CD8-positive, alpha-beta memory T cell (primary cell): ENCODE data around the gene SLC11A1. TPM values are rescaled to one million over a fixed set of nuclear protein-coding genes. Genes with fewer than 3 reads are reported as not detected.

Experiments used
- CTCF ChIA-PET: fragments of 350-600 bp; sonication (Branson Sonifier 250); formaldehyde crosslinking; loops from one replicate; lab custom pipeline; 2021; ENCODE audit warnings: antibody characterized with exemption; lab: Charles Lee
- POLR2A ChIA-PET: fragments of 350-600 bp; sonication (Branson Sonifier 250); formaldehyde crosslinking; loops from one replicate; lab custom pipeline; 2021; ENCODE audit warnings: antibody characterized with exemption; lab: Charles Lee
- DNase-seq, 5 donors: peaks; one replicate each; pipeline versions ENCODE4 v3.0.0 to v3.0.0-alpha.2; 2020 to 2022; ENCODE audit warnings: mixed read lengths in 1 of 5
- H3K27ac ChIP-seq: one replicate; pipeline ENCODE4 v1.7.0; 2013; ENCODE audit warnings: low read depth, mild to moderate bottlenecking, low read length, moderate library complexity
- H3K27me3 ChIP-seq: 2 replicates; pipeline ENCODE4 v1.7.0; 2013; ENCODE audit warnings: low read length, mild to moderate bottlenecking; ENCODE audit not compliant: insufficient read depth, poor library complexity, severe bottlenecking
- H3K36me3 ChIP-seq: 2 replicates; pipeline ENCODE4 v1.7.0; 2013; ENCODE audit warnings: mild to moderate bottlenecking, low read length, moderate library complexity; ENCODE audit not compliant: insufficient read depth
- H3K4me1 ChIP-seq: 2 replicates; pipeline ENCODE4 v1.7.0; 2013; ENCODE audit warnings: mild to moderate bottlenecking, low read length, moderate library complexity; ENCODE audit not compliant: insufficient read depth
- H3K4me3 ChIP-seq: 2 replicates; pipeline ENCODE4 v1.7.0; 2013; ENCODE audit warnings: mild to moderate bottlenecking, low read length
- H3K9me3 ChIP-seq: 2 replicates; pipeline ENCODE4 v1.7.0; 2013; ENCODE audit warnings: mild to moderate bottlenecking, low read length
- H3K27ac Mint-ChIP-seq, 8 donors: one replicate each; pipeline ENCODE4 v1.8.0; 2020 to 2021; ENCODE audit warnings: mixed read lengths in 8 of 8, mild to moderate bottlenecking in 6 of 8, inconsistent platforms in 3 of 8, moderate library complexity in 3 of 8
- H3K27me3 Mint-ChIP-seq, 2 donors: one replicate each; pipeline ENCODE4 v1.8.0; 2020 to 2021; ENCODE audit warnings: mixed read lengths in 2 of 2, mild to moderate bottlenecking in 1 of 2, moderate library complexity in 1 of 2
- H3K36me3 Mint-ChIP-seq, 3 donors: one replicate each; pipeline ENCODE4 v1.8.0; 2020 to 2021; ENCODE audit warnings: mixed read lengths in 3 of 3, inconsistent platforms in 1 of 3, mild to moderate bottlenecking in 1 of 3
- H3K4me1 Mint-ChIP-seq, 3 donors: one replicate each; pipeline ENCODE4 v1.8.0; 2020 to 2021; ENCODE audit warnings: mixed read lengths in 3 of 3, inconsistent platforms in 1 of 3, mild to moderate bottlenecking in 1 of 3
- H3K4me3 Mint-ChIP-seq, 7 donors: one replicate each; pipeline ENCODE4 v1.8.0; 2020 to 2021; ENCODE audit warnings: mixed read lengths in 7 of 7, mild to moderate bottlenecking in 6 of 7, moderate library complexity in 4 of 7, inconsistent platforms in 2 of 7
- H3K9me3 Mint-ChIP-seq, 5 donors: one replicate each; pipeline ENCODE4 v1.8.0; 2020 to 2022; ENCODE audit warnings: mixed read lengths in 5 of 5, mild to moderate bottlenecking in 3 of 5, moderate library complexity in 2 of 5, inconsistent platforms in 1 of 5
- polyA plus RNA-seq: library from polyadenylated mRNA; unstranded; fragments of 300-500 nt; fragmentation: Illumina TruSeq; gene quantifications from one replicate; pipeline ENCODE4 v1.2.3, GENCODE V29; 2021
- total RNA-seq, 2 experiments: library from RNA; stranded (reverse); gene quantifications; one replicate each; pipeline ENCODE4 v1.2.3, GENCODE V29; 2021

The SLC11A1 gene
- total and polyA plus RNA-seq, 3 experiments from 2014 or later: 0.32 to 2.1 (median 1.1) TPM

GRCh38 chr2:218432676-218433365 lies 50.7 kb downstream of the SLC11A1 start:
- ChIA-PET POLR2A (interaction anchor here (0.7 kb wide), 1 partner anchor 117 kb away, joined by 7 read pairs; no protein-coding TSS in a partner anchor), CTCF (no interaction called here)
- Mint-ChIP-seq H3K36me3 (no peaks in the 10 kb centered on the region), H3K27me3 (peaks cover 3 to 6% of the 10 kb centered on the region in 2 donors), H3K4me3 (no peak overlapping the region), H3K9me3 (no peaks in the 10 kb centered on the region), H3K27ac (peak overlapping the region in 1 of 8 donors; percentile 44), H3K4me1 (peaks cover 0 to 5% (median 0%) of the 10 kb centered on the region in 3 donors)
- no peaks in the 10 kb centered on the region for H3K27me3 ChIP-seq
- no peaks in the 10 kb centered on the region for H3K9me3 ChIP-seq
- H3K4me3 ChIP-seq: no peak overlapping the region
- H3K27ac ChIP-seq: no peak overlapping the region
- no peaks in the 10 kb centered on the region for H3K4me1 ChIP-seq
- H3K36me3 ChIP-seq: no peaks in the 10 kb centered on the region
- DNase-seq: no peak

- Histone ChIP-seq H3K27me3 (no peaks in the 10 kb centered on the region), H3K4me3 (no peak overlapping the region), H3K36me3 (no peaks in the 10 kb centered on the region), H3K4me1 (no peaks in the 10 kb centered on the region), H3K27ac (no peak overlapping the region), H3K9me3 (no peaks in the 10 kb centered on the region)
- POLR2A ChIA-PET: no interaction called here
- no peak overlapping the region for H3K4me3 Mint-ChIP-seq
- no peaks in the 10 kb centered on the region for H3K36me3 Mint-ChIP-seq
- H3K9me3 Mint-ChIP-seq: no peaks in the 10 kb centered on the region
- H3K4me1 Mint-ChIP-seq: peaks cover 0 to 5% (median 0%) of the 10 kb centered on the region in 3 donors
- no peak overlapping the region for H3K27ac Mint-ChIP-seq
- H3K27me3 Mint-ChIP-seq: peaks cover 3 to 6% of the 10 kb centered on the region in 2 donors
- DNase-seq: no peak
- CTCF ChIA-PET: no interaction called here
Observed at GRCh38 chr2:218434456-218434855, 52.4 kb downstream of the SLC11A1 start.

GRCh38 chr2:218435003-218435982 lies 53.2 kb downstream of the SLC11A1 start:
- Mint-ChIP-seq H3K36me3 (no peaks in the 10 kb centered on the region), H3K9me3 (no peaks in the 10 kb centered on the region), H3K4me3 (no peak overlapping the region), H3K27me3 (peaks cover 3 to 6% of the 10 kb centered on the region in 2 donors), H3K4me1 (peaks cover 0 to 2% (median 0%) of the 10 kb centered on the region in 3 donors), H3K27ac (peak overlapping the region in 1 of 8 donors; percentile 45)
- Histone ChIP-seq H3K27ac (no peak overlapping the region), H3K9me3 (no peaks in the 10 kb centered on the region), H3K36me3 (no peaks in the 10 kb centered on the region), H3K27me3 (no peaks in the 10 kb centered on the region), H3K4me1 (no peaks in the 10 kb centered on the region), H3K4me3 (no peak overlapping the region)
- no peak for DNase-seq
- POLR2A ChIA-PET: no interaction called here
- CTCF ChIA-PET: no interaction called here

- H3K4me1 ChIP-seq: no peaks in the 10 kb centered on the region
- Mint-ChIP-seq H3K4me1 (no peaks in the 10 kb centered on the region), H3K27me3 (peaks cover 3 to 4% of the 10 kb centered on the region in 2 donors), H3K9me3 (no peaks in the 10 kb centered on the region), H3K27ac (peak overlapping the region in 2 of 8 donors; percentile 36 to 38), H3K4me3 (no peak overlapping the region), H3K36me3 (no peaks in the 10 kb centered on the region)
- ChIA-PET POLR2A (no interaction called here), CTCF (interaction anchor here (1.8 kb wide), 1 partner anchor 31 kb away, joined by 3 read pairs; no protein-coding TSS in a partner anchor)
- H3K27me3 ChIP-seq: no peaks in the 10 kb centered on the region
- H3K36me3 ChIP-seq: no peaks in the 10 kb centered on the region
- DNase-seq: no peak
- H3K4me3 ChIP-seq: no peak overlapping the region
- H3K9me3 ChIP-seq: no peaks in the 10 kb centered on the region
- H3K27ac ChIP-seq: no peak overlapping the region
Observed at GRCh38 chr2:218436992-218437391, 54.9 kb downstream of the SLC11A1 start.

GRCh38 chr2:218437969-218438368 lies 55.9 kb downstream of the SLC11A1 start:
- POLR2A ChIA-PET: no interaction called here
- CTCF ChIA-PET: interaction anchor here (1.8 kb wide), 1 partner anchor 31 kb away, joined by 3 read pairs; no protein-coding TSS in a partner anchor
- H3K27ac Mint-ChIP-seq: peak overlapping the region in 4 of 8 donors; percentile 14 to 89 (median 64)

GRCh38 chr2:218438596-218438995 lies 56.5 kb downstream of the SLC11A1 start:
- Histone ChIP-seq H3K27me3 (no peaks in the 10 kb centered on the region), H3K9me3 (no peaks in the 10 kb centered on the region), H3K4me3 (no peak overlapping the region), H3K4me1 (no peaks in the 10 kb centered on the region), H3K27ac (no peak overlapping the region), H3K36me3 (no peaks in the 10 kb centered on the region)
- Mint-ChIP-seq H3K9me3 (no peaks in the 10 kb centered on the region), H3K27me3 (no peaks in the 10 kb centered on the region), H3K4me3 (no peak overlapping the region), H3K4me1 (no peaks in the 10 kb centered on the region), H3K27ac (peak overlapping the region in 1 of 8 donors; percentile 89), H3K36me3 (no peaks in the 10 kb centered on the region)
- ChIA-PET CTCF (interaction anchor here (1.8 kb wide), 1 partner anchor 32 kb away, joined by 3 read pairs; no protein-coding TSS in a partner anchor), POLR2A (no interaction called here)
- no peak for DNase-seq

More at GRCh38 chr2:218437969-218438368, 55.9 kb downstream of the SLC11A1 start:
- Mint-ChIP-seq H3K36me3 (no peaks in the 10 kb centered on the region), H3K4me3 (no peak overlapping the region), H3K9me3 (no peaks in the 10 kb centered on the region), H3K4me1 (no peaks in the 10 kb centered on the region), H3K27me3 (no peaks in the 10 kb centered on the region)
- no peak overlapping the region for H3K4me3 ChIP-seq
- no peak overlapping the region for H3K27ac ChIP-seq
- H3K9me3 ChIP-seq: no peaks in the 10 kb centered on the region
- no peak for DNase-seq
- no peaks in the 10 kb centered on the region for H3K27me3 ChIP-seq
- H3K4me1 ChIP-seq: no peaks in the 10 kb centered on the region
- H3K36me3 ChIP-seq: no peaks in the 10 kb centered on the region

- Histone ChIP-seq H3K4me3 (no peak overlapping the region), H3K9me3 (no peaks in the 10 kb centered on the region), H3K27ac (no peak overlapping the region), H3K36me3 (no peaks in the 10 kb centered on the region), H3K27me3 (no peaks in the 10 kb centered on the region), H3K4me1 (no peaks in the 10 kb centered on the region)
- no peak for DNase-seq
- ChIA-PET CTCF (interaction anchor here (1.5 kb wide), 1 partner anchor 18 kb away, joined by 3 read pairs; no protein-coding TSS in a partner anchor), POLR2A (no interaction called here)
- H3K27me3 Mint-ChIP-seq: no peaks in the 10 kb centered on the region
- H3K36me3 Mint-ChIP-seq: peaks cover 0 to 22% (median 3%) of the 10 kb centered on the region in 3 donors
- peak overlapping the region in 2 of 8 donors; percentile 3 to 57 for H3K27ac Mint-ChIP-seq
- no peaks in the 10 kb centered on the region for H3K9me3 Mint-ChIP-seq
- no peak overlapping the region for H3K4me3 Mint-ChIP-seq
- H3K4me1 Mint-ChIP-seq: peaks cover 0 to 2% (median 0%) of the 10 kb centered on the region in 3 donors
Observed at GRCh38 chr2:218444692-218445357, 62.8 kb downstream of the SLC11A1 start.
